HepG2 (cell line): ENCODE results near the gene PELI3. TPM values are rescaled to one million over a fixed set of nuclear protein-coding genes. Genes with fewer than 3 reads are reported as not detected.

Experiments used
- BORCS8-MEF2B ChIP-seq: sonication (generic); formaldehyde crosslinking; IDR thresholded peaks from 2 replicates; pipeline ENCODE4 v1.8.0; 2022; ENCODE audit warnings: mild to moderate bottlenecking, missing genetic modification reagents
- DR1 ChIP-seq: sonication (generic); formaldehyde crosslinking; IDR thresholded peaks from 2 replicates; pipeline ENCODE4 v1.8.0; 2021; ENCODE audit warnings: mild to moderate bottlenecking, missing genetic modification reagents, inconsistent platforms
- FOXC1 ChIP-seq: sonication (generic); formaldehyde crosslinking; IDR thresholded peaks from 2 replicates; pipeline ENCODE4 v1.8.0; 2022; ENCODE audit warnings: mild to moderate bottlenecking, missing genetic modification reagents, borderline replicate concordance
- FOXK2 ChIP-seq: fragments of 450-650 bp; IDR thresholded peaks from 2 replicates; pipeline ENCODE4 v1.6.1; 2016
- FOXM1 ChIP-seq: sonication (generic); formaldehyde crosslinking; IDR thresholded peaks from 2 replicates; pipeline ENCODE4 v1.5.0; 2020; ENCODE audit warnings: missing genetic modification reagents
- JUND ChIP-seq: sonication (generic); formaldehyde crosslinking; IDR thresholded peaks from 2 replicates; pipeline ENCODE4 v1.8.0; 2022; ENCODE audit warnings: mild to moderate bottlenecking, missing genetic modification reagents
- KMT2B ChIP-seq: IDR thresholded peaks from 2 replicates; pipeline ENCODE4 v1.6.1; 2016; ENCODE audit warnings: missing genetic modification reagents, missing compliant biosample characterization
- MAFG ChIP-seq: sonication (generic); formaldehyde crosslinking; IDR thresholded peaks from 2 replicates; pipeline ENCODE4 v1.5.1; 2020; ENCODE audit warnings: mild to moderate bottlenecking, missing genetic modification reagents
- MNT ChIP-seq: fragments of 450-650 bp; IDR thresholded peaks from 2 replicates; pipeline ENCODE4 v1.6.1; 2016
- MTA1 ChIP-seq: sonication (generic); formaldehyde crosslinking; IDR thresholded peaks from 2 replicates; pipeline ENCODE4 v1.4.0; 2020; ENCODE audit warnings: missing genetic modification reagents, mild to moderate bottlenecking, borderline replicate concordance
- NBN ChIP-seq: fragments of 450-650 bp; conservative IDR thresholded peaks from 2 replicates; pipeline ENCODE4 v1.6.1; 2017
- PLRG1 ChIP-seq: fragments of 450-650 bp; conservative IDR thresholded peaks from 2 replicates; pipeline ENCODE4 v1.6.1; 2016
- REST ChIP-seq, 2 experiments: IDR thresholded peaks; 2 replicates each; pipeline ENCODE4 v1.6.1; 2011 to 2012; ENCODE audit warnings: low read length in 2 of 2, borderline replicate concordance in 1 of 2, low read depth in 1 of 2, mild to moderate bottlenecking in 1 of 2, moderate library complexity in 1 of 2
- SOX5 ChIP-seq: IDR thresholded peaks from 2 replicates; pipeline ENCODE4 v1.6.1; 2016; ENCODE audit warnings: borderline replicate concordance
- SOX6 ChIP-seq, 2 experiments: fragments of 450-650 bp in 1 of 2; sonication (generic) in 1 of 2; formaldehyde crosslinking in 1 of 2; IDR thresholded peaks; 2 replicates each; pipeline versions ENCODE4 v1.4.0 to v1.6.1; 2017 to 2020; ENCODE audit warnings: antibody characterized with exemption in 1 of 2, mild to moderate bottlenecking in 1 of 2, missing genetic modification reagents in 1 of 2
- TARDBP ChIP-seq: sonication (generic); formaldehyde crosslinking; IDR thresholded peaks from 2 replicates; pipeline ENCODE4 v1.8.0; 2022; ENCODE audit warnings: mild to moderate bottlenecking, missing genetic modification reagents
- TCF7 ChIP-seq: sonication (generic); IDR thresholded peaks from 2 replicates; pipeline ENCODE4 v1.6.1; 2016; ENCODE audit warnings: antibody characterized with exemption, low read depth
- TEAD3 ChIP-seq: optimal IDR thresholded peaks from 2 replicates; pipeline ENCODE3; 2016; ENCODE audit warnings: borderline replicate concordance
- ZBTB46 ChIP-seq: sonication (generic); formaldehyde crosslinking; IDR thresholded peaks from 2 replicates; pipeline ENCODE4 v1.4.0; 2020; ENCODE audit warnings: mild to moderate bottlenecking, missing genetic modification reagents, borderline replicate concordance
- ZFP1 ChIP-seq: IDR thresholded peaks from 2 replicates; pipeline ENCODE4 v1.6.1; 2016
- ZFP62 ChIP-seq: sonication (generic); formaldehyde crosslinking; IDR thresholded peaks from 2 replicates; pipeline ENCODE4 v1.4.0; 2020; ENCODE audit warnings: missing genetic modification reagents
- ZNF674 ChIP-seq: sonication (generic); formaldehyde crosslinking; IDR thresholded peaks from 2 replicates; pipeline ENCODE4 v1.5.0; 2020; ENCODE audit warnings: low read depth, mild to moderate bottlenecking, missing genetic modification reagents
- ZNF781 ChIP-seq: sonication (generic); formaldehyde crosslinking; IDR thresholded peaks from 2 replicates; pipeline ENCODE4 v1.5.1; 2020; ENCODE audit warnings: borderline replicate concordance, mild to moderate bottlenecking, missing genetic modification reagents; ENCODE audit errors: not compliant biosample characterization
- ZNF788 ChIP-seq: sonication (generic); formaldehyde crosslinking; IDR thresholded peaks from 2 replicates; pipeline ENCODE4 v1.5.0; 2020; ENCODE audit warnings: mild to moderate bottlenecking, missing genetic modification reagents, borderline replicate concordance
- ZSCAN25 ChIP-seq: sonication (generic); formaldehyde crosslinking; IDR thresholded peaks from 2 replicates; pipeline ENCODE4 v1.8.0; 2022; ENCODE audit warnings: mild to moderate bottlenecking, missing genetic modification reagents
- polyA plus RNA-seq, 8 experiments: library from polyadenylated mRNA; depleted of rRNA in 3 of 8; stranded (reverse) in 7 of 8; unstranded in 1 of 8; fragments of >200 nt; fragmentation: Illumina TruSeq in 4 of 8; extraction: Trizol in 4 of 8; gene quantifications; 2 replicates each; pipeline versions ENCODE4 v1.2.1 to v1.2.3, GENCODE V29; 2011 to 2016; ENCODE audit warnings: low read depth in 4 of 8, missing spikeins in 1 of 8, mixed read lengths in 1 of 8; ENCODE audit not compliant: insufficient read depth in 1 of 8
- total RNA-seq, 5 experiments: library from RNA; depleted of rRNA; stranded (reverse); fragments of >200 nt; fragmentation: Illumina TruSeq; extraction: Trizol; gene quantifications; 2 replicates each; pipeline ENCODE4 v1.2.3, GENCODE V29; 2016; ENCODE audit warnings: low read depth in 1 of 5

Gene PELI3
- total and polyA plus RNA-seq, 2 of the 13 experiments (the other 11 are each of a cell fraction or from before 2014, with no cell fraction given), result 2.0 to 4.0 TPM

GRCh38 chr11:66418168-66418985 is 48.3 kb upstream of the PELI3 start (continued):
- peak; percentile 63; the same call in 1 of the 2 replicates for TF ChIP-seq ZSCAN25 (CRISPR knock-in tag)
- 0 out of 2 replicates have a peak, but pooled peaks have one; percentile 24 for TF ChIP-seq MAFG (CRISPR knock-in tag)
- TF ChIP-seq ZNF674, result peak; percentile 47; the same call in 1 of the 2 replicates
- TF ChIP-seq SOX5 (CRISPR knock-in tag), result peak; percentile 53; the same call in 1 of the 2 replicates
- peak; percentile 93 for TF ChIP-seq BORCS8-MEF2B (CRISPR knock-in tag)
- TF ChIP-seq DR1 (CRISPR knock-in tag), result no peak
- TF ChIP-seq FOXC1 (CRISPR knock-in tag), result peak; percentile 30; the same call in 1 of the 2 replicates
- no peak for TF ChIP-seq TEAD3
- peak; percentile 33; the same call in 1 of the 2 replicates for TF ChIP-seq JUND (CRISPR knock-in tag)
- peak; percentile 64; the same call in 1 of the 2 replicates for TF ChIP-seq FOXM1
- TF ChIP-seq ZBTB46 (CRISPR knock-in tag), result no peak
- TF ChIP-seq FOXK2, result no peak
- no peak for TF ChIP-seq MNT
- TF ChIP-seq ZFP1 (CRISPR knock-in tag), result no peak
- TF ChIP-seq MTA1 (CRISPR knock-in tag), result no peak
- no peak for TF ChIP-seq NBN
- TF ChIP-seq REST (IDR thresholded peaks at IDR 0.05; ENCODE audit: borderline replicate concordance in 1 of 2, low read depth in 1 of 2, low read length in 2 of 2), result peak; percentile 3 to 97
- no peak for TF ChIP-seq TARDBP (CRISPR knock-in tag)
- TF ChIP-seq SOX6 (IDR thresholded peaks at IDR 0.05), result no peak
- TF ChIP-seq SOX6 (CRISPR knock-in tag; IDR thresholded peaks at IDR 0.05), result no peak
- TF ChIP-seq ZNF788, result 0 out of 2 replicates have a peak, but pooled peaks have one; percentile 29
- no peak for TF ChIP-seq ZFP62 (CRISPR knock-in tag)
- no peak for TF ChIP-seq TCF7
- TF ChIP-seq KMT2B (CRISPR knock-in tag), result peak; percentile 67; the same call in 1 of the 2 replicates
- no peak for TF ChIP-seq PLRG1
- peak; percentile 73 for TF ChIP-seq ZNF781
